Smooth muscle cell (in vitro differentiated cells): ENCODE measurements around the gene CCDC116. TPM values are rescaled to one million over a fixed set of nuclear protein-coding genes. Genes with fewer than 3 reads are reported as not detected.
"Not testable (repeated sequence)": the region's sequence is repeated elsewhere in the genome, so short reads cannot be mapped to it uniquely, and the experiment has no call there.

Experiments used
- DNase-seq: peaks from one replicate; lab custom pipeline; 2025; ENCODE audit not compliant: unreplicated experiment; lab: John Stamatoyannopoulos, UW
- H2AFZ ChIP-seq: fragments of 200-600 bp; sonication (generic); 2 replicates; pipeline ENCODE4 v1.6.0; 2016; ENCODE audit warnings: antibody characterized with exemption, low read depth, mild to moderate bottlenecking
- H3F3A ChIP-seq: fragments of 200-600 bp; sonication (generic); 2 replicates; pipeline ENCODE4 v1.6.0; 2017; ENCODE audit warnings: antibody characterized with exemption, low read depth
- H3K27ac ChIP-seq: fragments of 200-600 bp; sonication (generic); 2 replicates; pipeline ENCODE4 v1.5.1; 2016; ENCODE audit warnings: low read depth, mild to moderate bottlenecking
- H3K27me3 ChIP-seq: fragments of 200-600 bp; sonication (generic); 2 replicates; pipeline ENCODE4 v1.6.1; 2016; ENCODE audit warnings: low read depth, mild to moderate bottlenecking
- H3K36me3 ChIP-seq: fragments of 200-600 bp; sonication (generic); 2 replicates; pipeline ENCODE4 v1.5.1; 2016; ENCODE audit warnings: low read depth
- H3K4me1 ChIP-seq: fragments of 200-600 bp; sonication (generic); 2 replicates; pipeline ENCODE4 v1.5.1; 2016; ENCODE audit warnings: low read depth
- H3K4me2 ChIP-seq: fragments of 200-600 bp; sonication (generic); 2 replicates; pipeline ENCODE4 v1.6.0; 2016; ENCODE audit warnings: mild to moderate bottlenecking
- H3K4me3 ChIP-seq: fragments of 200-600 bp; sonication (generic); 2 replicates; pipeline ENCODE4 v1.5.1; 2016; ENCODE audit warnings: mild to moderate bottlenecking
- H3K79me2 ChIP-seq: fragments of 200-600 bp; sonication (generic); 2 replicates; pipeline ENCODE4 v1.6.0; 2016; ENCODE audit warnings: low read depth, mild to moderate bottlenecking
- H3K9ac ChIP-seq: fragments of 200-600 bp; sonication (generic); 2 replicates; pipeline ENCODE4 v1.6.0; 2016; ENCODE audit warnings: low read depth
- H3K9me3 ChIP-seq: fragments of 200-600 bp; sonication (generic); replicated peaks from 2 replicates; pipeline ENCODE4 v1.5.1; 2016; ENCODE audit warnings: low read depth
- H4K20me1 ChIP-seq: fragments of 200-600 bp; sonication (generic); 2 replicates; pipeline ENCODE4 v1.6.0; 2016; ENCODE audit warnings: low read depth
- CTCF ChIP-seq: fragments of 200-600 bp; sonication (generic); IDR thresholded peaks from 2 replicates; pipeline ENCODE4 v1.5.1; 2017; ENCODE audit warnings: borderline replicate concordance, mild to moderate bottlenecking, antibody characterized with exemption; ENCODE audit not compliant: insufficient read depth, poor library complexity, severe bottlenecking
- WGBS: methylation state at CpG from one replicate; pipeline ENCODE4 v1.1.7; 2016; ENCODE audit warnings: low lambda C conversion rate; 5-methylcytosine and 5-hydroxymethylcytosine counted together
- polyA plus RNA-seq: library from polyadenylated mRNA; unstranded; fragments of >200 nt; fragmentation: Nextera tagmentation; extraction: Ambion mirVana; gene quantifications from 2 replicates; pipeline ENCODE4 v1.2.1, GENCODE V29; 2016
- total RNA-seq: library from RNA; depleted of rRNA; stranded (reverse); fragments of >200 nt; gene quantifications from 2 replicates; pipeline ENCODE4 v1.2.3, GENCODE V29; 2014

CCDC116 gene
- total and polyA plus RNA-seq, 2 experiments from 2014 or later: 1.8 TPM; not detected in 1

GRCh38 chr22:21591695-21592094 is 40.9 kb upstream of the CCDC116 start:
- H3K9ac ChIP-seq: no peak overlapping the region
- H3K4me3 ChIP-seq: no peak overlapping the region
- H3K9me3 ChIP-seq: no peaks in the 10 kb centered on the region
- H3K79me2 ChIP-seq: peaks cover 100% of the 10 kb centered on the region
- 95% methylated on average over 9 of the region's 9 CpGs for WGBS
- H3K4me1 ChIP-seq: no peaks in the 10 kb centered on the region
- H3K27me3 ChIP-seq: no peaks in the 10 kb centered on the region
- H3K27ac ChIP-seq: no peak overlapping the region
- no peak overlapping the region for H2AFZ ChIP-seq
- TF ChIP-seq CTCF: no peak
- no peak overlapping the region for H3K4me2 ChIP-seq
- H4K20me1 ChIP-seq: peaks cover 100% of the 10 kb centered on the region
- DNase-seq: no peak
- peaks cover 10% of the 10 kb centered on the region for H3K36me3 ChIP-seq
- H3F3A ChIP-seq: no peaks in the 10 kb centered on the region

- H3K27ac ChIP-seq: no peak overlapping the region
- H3K79me2 ChIP-seq: peaks cover 100% of the 10 kb centered on the region
- peaks cover 10% of the 10 kb centered on the region for H3K36me3 ChIP-seq
- TF ChIP-seq CTCF: no peak
- DNase-seq: no peak
- no peak overlapping the region for H3K4me2 ChIP-seq
- H4K20me1 ChIP-seq: peaks cover 100% of the 10 kb centered on the region
- no peak overlapping the region for H2AFZ ChIP-seq
- H3K9me3 ChIP-seq: no peaks in the 10 kb centered on the region
- H3K9ac ChIP-seq: no peak overlapping the region
- H3K27me3 ChIP-seq: no peaks in the 10 kb centered on the region
- no peaks in the 10 kb centered on the region for H3F3A ChIP-seq
- H3K4me3 ChIP-seq: no peak overlapping the region
- H3K4me1 ChIP-seq: no peaks in the 10 kb centered on the region
- 95% methylated on average over 3 of the region's 3 CpGs for WGBS
These were observed 40.1 kb upstream of the CCDC116 start for GRCh38 chr22:21592422-21592821.

GRCh38 chr22:21593406-21594232 is 38.9 kb upstream of the CCDC116 start:
- no peak for DNase-seq
- Histone ChIP-seq H3K4me1 (no peaks in the 10 kb centered on the region), H4K20me1 (peaks cover 100% of the 10 kb centered on the region), H3K27me3 (no peaks in the 10 kb centered on the region), H3K9ac (no peak overlapping the region), H3K4me3 (no peak overlapping the region), H3K9me3 (no peaks in the 10 kb centered on the region), H3K4me2 (no peak overlapping the region), H3F3A (no peaks in the 10 kb centered on the region), H3K79me2 (peaks cover 99% of the 10 kb centered on the region), H2AFZ (no peak overlapping the region), H3K27ac (no peak overlapping the region), H3K36me3 (peaks cover 10% of the 10 kb centered on the region)
- 91% methylated on average over 11 of the region's 11 CpGs for WGBS
- TF ChIP-seq CTCF: peak; percentile 16

GRCh38 chr22:21594865-21595452 is 37.6 kb upstream of the CCDC116 start:
- Histone ChIP-seq H3K27ac (peak overlapping the region; percentile 11), H3K4me2 (no peak overlapping the region), H4K20me1 (peaks cover 100% of the 10 kb centered on the region), H3K9ac (no peak overlapping the region), H3K4me1 (no peaks in the 10 kb centered on the region), H3K27me3 (no peaks in the 10 kb centered on the region), H3K9me3 (no peaks in the 10 kb centered on the region), H3K36me3 (peaks cover 10% of the 10 kb centered on the region), H2AFZ (no peak overlapping the region), H3F3A (no peaks in the 10 kb centered on the region), H3K4me3 (no peak overlapping the region), H3K79me2 (peaks cover 99% of the 10 kb centered on the region)
- DNase-seq: no peak
- TF ChIP-seq CTCF: no peak
- WGBS: 86% methylated on average over 5 of the region's 5 CpGs

- not testable (repeated sequence) for H3F3A ChIP-seq, H3K9me3 ChIP-seq, H3K9ac ChIP-seq, H3K4me3 ChIP-seq, H3K4me2 ChIP-seq, H3K27me3 ChIP-seq, H3K4me1 ChIP-seq, H3K36me3 ChIP-seq, DNase-seq, H2AFZ ChIP-seq, H3K27ac ChIP-seq
- Histone ChIP-seq H4K20me1 (peaks cover 100% of the 10 kb centered on the region), H3K79me2 (peaks cover 99% of the 10 kb centered on the region)
- 98% methylated on average over 13 of the region's 13 CpGs for WGBS
These were observed 36.0 kb upstream of the CCDC116 start for GRCh38 chr22:21596356-21597135.
